Neuron (in vitro differentiated cells): Measurements from ENCODE around the gene ZNF770.
"Not testable (repeated sequence)": the region's sequence is repeated elsewhere in the genome, so short reads cannot be mapped to it uniquely, and the experiment has no call there.

ENCODE experiments used
- H2AFZ ChIP-seq: one replicate; pipeline ENCODE4 v1.6.1; 2013; ENCODE audit warnings: low read depth, mild to moderate bottlenecking, inconsistent platforms, low read length, moderate library complexity
- H3K27me3 ChIP-seq: one replicate; pipeline ENCODE4 v1.6.1; 2013; ENCODE audit warnings: low read length; ENCODE audit not compliant: insufficient read depth
- H3K36me3 ChIP-seq: one replicate; pipeline ENCODE4 v1.6.1; 2013; ENCODE audit warnings: low read length; ENCODE audit not compliant: insufficient read depth
- H3K4me1 ChIP-seq: one replicate; pipeline ENCODE4 v1.6.1; 2013; ENCODE audit warnings: low read length; ENCODE audit not compliant: insufficient read depth
- H3K4me3 ChIP-seq: 2 replicates; pipeline ENCODE4 v1.5.1; 2013; ENCODE audit warnings: mild to moderate bottlenecking, low read length, moderate library complexity
- H3K9me3 ChIP-seq: one replicate; pipeline ENCODE4 v1.6.1; 2013; ENCODE audit warnings: low read length

ZNF770 gene

DNA sequence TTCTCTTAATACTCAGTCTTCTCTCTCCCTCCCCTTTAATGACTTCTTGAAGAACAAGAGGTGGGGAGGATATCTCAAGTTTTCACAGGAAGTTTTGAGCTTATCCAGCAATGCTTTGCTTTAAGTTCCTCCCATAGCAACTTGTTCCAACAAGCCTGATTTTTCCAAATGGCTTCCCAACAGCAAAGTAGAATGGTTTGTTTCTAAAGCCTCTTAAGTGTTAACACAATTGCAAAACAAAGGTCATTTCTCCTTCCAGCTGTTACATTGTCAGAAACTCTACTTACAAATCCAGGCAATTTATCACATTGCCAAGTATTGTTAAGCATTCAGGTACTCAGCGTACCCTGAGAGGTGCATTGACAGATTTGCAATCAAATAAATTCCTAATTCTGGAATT, 6.8 kb upstream of the ZNF770 start:
- no peaks in the 10 kb centered on the region for H3K27me3 ChIP-seq
- H2AFZ ChIP-seq, result no peak overlapping the region
- H3K9me3 ChIP-seq, result no peaks in the 10 kb centered on the region
- H3K4me1 ChIP-seq, result no peaks in the 10 kb centered on the region
- H3K36me3 ChIP-seq, result no peaks in the 10 kb centered on the region
- no peak overlapping the region for H3K4me3 ChIP-seq

- Histone ChIP-seq H3K27me3 (no peaks in the 10 kb centered on the region), H2AFZ (no peak overlapping the region), H3K4me1 (peaks cover under 1% of the 10 kb centered on the region), H3K9me3 (no peaks in the 10 kb centered on the region), H3K36me3 (no peaks in the 10 kb centered on the region), H3K4me3 (no peak overlapping the region)
These were observed 5.8 kb upstream of the ZNF770 start for GRCh38 chr15:34993877-34994276.

DNA sequence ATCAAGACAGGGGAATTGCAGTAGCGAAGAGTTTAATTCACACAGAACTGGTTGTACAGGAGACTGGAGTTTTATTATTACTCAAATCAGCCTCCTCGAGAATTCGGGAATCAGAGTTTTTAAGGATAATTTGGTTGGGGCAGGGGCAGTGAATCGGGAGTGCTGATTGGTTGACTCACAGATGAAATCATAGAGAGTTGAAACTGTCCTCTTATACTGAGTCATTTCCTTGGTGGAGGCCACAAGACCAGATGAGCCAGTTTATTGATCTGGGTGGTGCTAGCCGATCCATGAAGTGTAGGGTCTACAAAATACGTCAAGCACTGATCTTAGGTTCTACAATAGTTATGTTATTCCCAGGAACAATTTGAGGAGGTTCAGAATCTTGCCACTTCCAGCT, 5.3 kb upstream of the ZNF770 start:
- H3K27me3 ChIP-seq, result no peaks in the 10 kb centered on the region
- no peaks in the 10 kb centered on the region for H3K9me3 ChIP-seq
- no peaks in the 10 kb centered on the region for H3K36me3 ChIP-seq
- no peak overlapping the region for H2AFZ ChIP-seq
- no peak overlapping the region for H3K4me3 ChIP-seq
- peaks cover 2% of the 10 kb centered on the region for H3K4me1 ChIP-seq

DNA sequence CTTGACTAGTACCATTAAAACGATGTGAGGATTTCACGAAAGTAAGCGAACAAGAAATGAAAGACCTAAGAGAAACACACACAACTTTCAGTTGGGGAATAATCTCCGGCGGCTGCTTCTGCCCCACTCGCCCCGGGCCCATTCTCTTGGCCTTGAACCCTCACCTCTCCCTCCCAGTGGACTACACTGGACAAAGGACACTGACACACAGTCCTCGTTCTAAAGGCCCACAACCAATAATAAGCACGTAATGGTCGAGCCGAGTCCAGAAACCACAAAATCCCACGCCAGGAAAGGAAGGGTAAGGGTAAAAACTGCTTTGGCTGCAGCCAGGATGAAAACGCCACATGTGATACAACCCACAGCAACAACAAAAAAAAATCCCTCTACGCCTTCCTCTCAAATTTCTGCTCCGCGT, 469 bp downstream of the ZNF770 start:
- Histone ChIP-seq H3K4me1 (peaks cover 15% of the 10 kb centered on the region), H3K9me3 (no peaks in the 10 kb centered on the region), H3K36me3 (peaks cover 22% of the 10 kb centered on the region), H2AFZ (peak overlapping the region; percentile 78), H3K27me3 (no peaks in the 10 kb centered on the region), H3K4me3 (peak overlapping the region; percentile 66)

GRCh38 chr15:34986771-34987480, 1.2 kb downstream of the ZNF770 start:
- Histone ChIP-seq H3K9me3 (no peaks in the 10 kb centered on the region), H3K4me1 (peaks cover 15% of the 10 kb centered on the region), H3K4me3 (peak overlapping the region; percentile 66), H2AFZ (no peak overlapping the region), H3K36me3 (peaks cover 28% of the 10 kb centered on the region), H3K27me3 (no peaks in the 10 kb centered on the region)

DNA sequence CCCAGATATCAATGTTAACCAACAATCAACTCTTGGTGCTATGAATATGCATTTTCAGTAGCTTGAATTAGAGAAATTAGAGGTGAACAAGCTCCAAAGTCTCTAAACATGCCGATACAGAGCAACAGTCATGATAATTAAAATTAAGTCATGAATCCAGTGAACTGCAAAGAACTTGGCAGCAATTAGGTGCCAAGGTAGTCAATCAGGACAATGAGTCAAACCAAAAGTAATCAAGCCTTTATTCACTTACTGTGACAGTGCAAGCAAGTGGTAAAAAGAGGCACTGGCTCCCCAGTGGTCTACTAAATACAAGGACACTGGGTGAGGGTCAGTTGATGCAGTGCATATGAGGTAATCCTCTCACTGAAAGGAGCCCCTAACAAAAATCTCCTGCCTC, 1.8 kb downstream of the ZNF770 start:
- H3K9me3 ChIP-seq, result no peaks in the 10 kb centered on the region
- peaks cover 15% of the 10 kb centered on the region for H3K4me1 ChIP-seq
- no peaks in the 10 kb centered on the region for H3K27me3 ChIP-seq
- H3K4me3 ChIP-seq, result peak overlapping the region; percentile 66
- peaks cover 33% of the 10 kb centered on the region for H3K36me3 ChIP-seq
- no peak overlapping the region for H2AFZ ChIP-seq

- Histone ChIP-seq H3K4me1 (peaks cover 15% of the 10 kb centered on the region), H3K27me3 (no peaks in the 10 kb centered on the region), H3K9me3 (no peaks in the 10 kb centered on the region), H2AFZ (no peak overlapping the region), H3K36me3 (peaks cover 35% of the 10 kb centered on the region), H3K4me3 (no peak overlapping the region)
These were observed 3.0 kb downstream of the ZNF770 start for GRCh38 chr15:34984889-34985630.

GRCh38 chr15:34976743-34977142, 11.3 kb downstream of the ZNF770 start:
- H3K27me3 ChIP-seq, result no peaks in the 10 kb centered on the region
- no peaks in the 10 kb centered on the region for H3K4me1 ChIP-seq
- H3K36me3 ChIP-seq, result peaks cover 14% of the 10 kb centered on the region
- H2AFZ ChIP-seq, result no peak overlapping the region
- H3K9me3 ChIP-seq, result no peaks in the 10 kb centered on the region
- no peak overlapping the region for H3K4me3 ChIP-seq

- H2AFZ ChIP-seq, result no peak overlapping the region
- no peak overlapping the region for H3K4me3 ChIP-seq
- H3K9me3 ChIP-seq, result no peaks in the 10 kb centered on the region
- no peaks in the 10 kb centered on the region for H3K4me1 ChIP-seq
- H3K27me3 ChIP-seq, result no peaks in the 10 kb centered on the region
- peaks cover 8% of the 10 kb centered on the region for H3K36me3 ChIP-seq
These were observed 12.0 kb downstream of the ZNF770 start for GRCh38 chr15:34976073-34976472.

DNA sequence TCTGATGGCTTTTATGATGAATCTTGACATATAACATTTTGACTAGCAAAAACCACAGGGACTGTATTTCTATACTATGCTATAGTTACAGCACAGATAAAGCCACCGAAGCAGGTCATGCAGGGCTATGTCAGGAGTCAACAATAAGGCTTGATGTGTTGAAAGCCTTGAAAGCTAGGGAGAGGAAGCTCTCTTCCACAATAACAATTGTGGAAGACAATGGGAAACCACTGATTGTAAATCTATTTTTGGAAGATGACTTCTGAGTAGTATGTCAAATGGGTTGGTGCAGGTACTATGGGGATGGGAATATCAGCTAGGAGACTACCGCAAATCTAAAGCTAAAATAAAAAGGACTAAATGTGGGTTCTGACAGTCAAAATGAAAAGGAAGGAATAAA, 14.6 kb downstream of the ZNF770 start:
- Histone ChIP-seq H3K36me3 (peaks cover 8% of the 10 kb centered on the region), H3K4me3 (no peak overlapping the region), H2AFZ (no peak overlapping the region), H3K27me3 (no peaks in the 10 kb centered on the region), H3K4me1 (peaks cover 3% of the 10 kb centered on the region), H3K9me3 (no peaks in the 10 kb centered on the region)

DNA sequence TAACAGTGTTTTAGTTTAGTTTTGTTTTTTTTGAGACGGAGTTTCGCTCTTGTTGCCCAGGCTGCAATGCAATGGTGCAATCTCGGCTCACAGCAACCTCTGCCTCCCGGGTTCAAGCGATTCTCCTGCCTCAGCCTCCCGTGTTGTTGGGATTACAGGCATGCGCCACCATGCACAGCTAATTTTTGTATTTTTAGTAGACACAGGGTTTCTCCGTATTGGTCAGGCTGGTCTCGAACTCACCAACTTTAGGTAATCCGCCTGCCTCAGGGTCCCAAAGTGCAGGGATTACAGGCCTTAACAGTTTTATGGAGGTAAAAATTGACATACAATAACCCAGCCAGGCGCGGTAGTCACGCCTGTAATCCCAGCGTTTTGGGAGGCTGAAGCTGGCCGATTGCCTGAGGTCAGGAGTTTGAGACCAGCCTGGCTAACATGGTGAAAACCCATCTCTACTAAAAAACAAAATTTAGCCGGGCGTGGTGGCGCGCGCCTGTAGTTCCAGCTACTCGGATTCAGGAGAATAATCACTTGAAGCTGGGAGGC, 17.9 kb downstream of the ZNF770 start:
- not testable (repeated sequence) for H3K9me3 ChIP-seq, H3K4me1 ChIP-seq, H3K27me3 ChIP-seq, H3K36me3 ChIP-seq
- Histone ChIP-seq H2AFZ (peak overlapping the region; percentile 30), H3K4me3 (peak overlapping the region; percentile 81)

- Histone ChIP-seq H2AFZ (peak within 1 kb of the TSS; percentile 74), H3K9me3 (no peaks in the 10 kb centered on the region), H3K4me1 (peaks cover 7% of the 10 kb centered on the region), H3K4me3 (peak within 1 kb of the TSS; percentile 81), H3K27me3 (no peaks in the 10 kb centered on the region), H3K36me3 (peaks cover 5% of the 10 kb centered on the region)
These were observed 18.6 kb downstream of the ZNF770 start, which contains the start of gene AQR for GRCh38 chr15:34969340-34970097. AQR (minus strand) TSS chr15:34969742; CDS start chr15:34969613, 129 bp downstream.

- peaks cover 27% of the 10 kb centered on the region for H3K36me3 ChIP-seq
- H3K4me3 ChIP-seq, result no peak overlapping the region
- H2AFZ ChIP-seq, result no peak overlapping the region
- no peaks in the 10 kb centered on the region for H3K9me3 ChIP-seq
- peaks cover 7% of the 10 kb centered on the region for H3K4me1 ChIP-seq
- H3K27me3 ChIP-seq, result no peaks in the 10 kb centered on the region
These were observed 23.8 kb downstream of the ZNF770 start for GRCh38 chr15:34964277-34964676.
